GM12873 (cell line): Measurements from ENCODE around the gene NCLN.

Source experiments
- CTCF ChIP-seq: IDR thresholded peaks from 2 replicates; pipeline ENCODE4 v1.5.1; 2012; ENCODE audit warnings: low read depth, mild to moderate bottlenecking, moderate library complexity, low read length, control low read depth; ENCODE audit not compliant: insufficient read depth; ENCODE audit errors: missing control alignments

The NCLN gene

GRCh38 chr19:3159565-3159964 is 26.2 kb upstream of the NCLN start:
- TF ChIP-seq CTCF = no peak

GRCh38 chr19:3160219-3160618 is 25.5 kb upstream of the NCLN start:
- TF ChIP-seq CTCF = no peak

GRCh38 chr19:3161453-3161852 is 24.3 kb upstream of the NCLN start:
- TF ChIP-seq CTCF = no peak

- TF ChIP-seq CTCF = no peak
Observed at GRCh38 chr19:3162418-3163229, 23.1 kb upstream of the NCLN start.

- peak; percentile 99 for TF ChIP-seq CTCF
Observed at GRCh38 chr19:3163230-3163886, 22.4 kb upstream of the NCLN start.

- no peak for TF ChIP-seq CTCF
Observed at GRCh38 chr19:3163943-3164342, 21.8 kb upstream of the NCLN start.

GRCh38 chr19:3167533-3168272 is 18.0 kb upstream of the NCLN start:
- TF ChIP-seq CTCF = no peak
